ENCODE measurements around the gene SNX13. TPM values are rescaled to one million over a fixed set of nuclear protein-coding genes. Genes with fewer than 3 reads are reported as not detected.

Gene SNX13
- total RNA-seq, 1 experiment from 2014 or later: 29.0 TPM

DNA sequence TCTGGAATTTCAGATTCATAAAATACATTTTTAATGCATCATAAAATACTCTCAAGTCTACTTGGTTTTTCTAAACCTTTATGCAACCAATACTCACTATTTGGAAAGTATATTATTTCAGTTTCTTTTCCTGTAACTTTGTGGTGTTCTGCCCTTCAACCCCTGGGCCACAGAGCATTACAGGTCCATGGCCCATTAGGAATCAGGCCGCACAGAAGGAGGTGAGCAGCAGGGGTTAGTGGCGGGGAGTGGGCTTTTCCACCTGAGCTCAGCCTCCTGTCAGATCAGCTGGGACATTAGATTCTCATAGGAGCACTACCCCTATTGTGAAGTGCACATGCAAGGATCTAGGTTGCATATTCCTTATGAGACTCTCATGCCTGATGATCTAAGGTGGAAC is 9.7 kb downstream of the SNX13 start:
- no peak overlapping the region for H3K56ac ChIP-seq (ENCODE audit: insufficient read length, low read depth, low read length)
- H3K23ac ChIP-seq (ENCODE audit: insufficient read length, low read depth, low read length): no peak overlapping the region
- H2BK15ac ChIP-seq (ENCODE audit: low read depth, low read length): no peak overlapping the region
- Mint-ChIP-seq H3K27me3 (ENCODE audit: low read depth) (no peaks in the 10 kb centered on the region), H3K36me3 (ENCODE audit: insufficient read depth in 1 of 3, low read depth in 3 of 3) (no peaks in the 10 kb centered on the region), H3K4me3 (no peak overlapping the region), H3K27ac (no peak overlapping the region; a peak in 1 of 7 replicates), H3K9me3 (no peaks in the 10 kb centered on the region), H3K4me1 (peaks cover 18 to 31% of the 10 kb centered on the region in 2 experiments)
- H3K4ac ChIP-seq (ENCODE audit: low read depth, low read length): no peak overlapping the region
- no peak overlapping the region for H2AFZ ChIP-seq (ENCODE audit: low read length)
- H4K91ac ChIP-seq (ENCODE audit: insufficient read length, low read depth, low read length): no peak overlapping the region
- no CpG with 5 or more reads among the region's 2 CpGs for WGBS (ENCODE audit: extremely low coverage, insufficient read length, low lambda C conversion rate)
- no peaks in the 10 kb centered on the region for H3K27me3 ChIP-seq (ENCODE audit: insufficient read depth, low read length)
- H3K79me2 ChIP-seq (ENCODE audit: insufficient read depth, low read length): peaks cover 7% of the 10 kb centered on the region; the same call in 1 of the 2 replicates
- no peak overlapping the region for H4K8ac ChIP-seq (replicated peaks; ENCODE audit: insufficient read length, low read depth, low read length)
- no peaks in the 10 kb centered on the region for H4K20me1 ChIP-seq (ENCODE audit: control insufficient read depth, insufficient read depth, insufficient read length)
- no peaks in the 10 kb centered on the region; the same call in 1 of the 2 replicates for H3K4me1 ChIP-seq (ENCODE audit: insufficient read depth, low read length)
- no peaks in the 10 kb centered on the region for H3K79me1 ChIP-seq (ENCODE audit: insufficient read depth, low read depth, low read length, poor library complexity, severe bottlenecking)
- TF ChIP-seq, protein P1, sequence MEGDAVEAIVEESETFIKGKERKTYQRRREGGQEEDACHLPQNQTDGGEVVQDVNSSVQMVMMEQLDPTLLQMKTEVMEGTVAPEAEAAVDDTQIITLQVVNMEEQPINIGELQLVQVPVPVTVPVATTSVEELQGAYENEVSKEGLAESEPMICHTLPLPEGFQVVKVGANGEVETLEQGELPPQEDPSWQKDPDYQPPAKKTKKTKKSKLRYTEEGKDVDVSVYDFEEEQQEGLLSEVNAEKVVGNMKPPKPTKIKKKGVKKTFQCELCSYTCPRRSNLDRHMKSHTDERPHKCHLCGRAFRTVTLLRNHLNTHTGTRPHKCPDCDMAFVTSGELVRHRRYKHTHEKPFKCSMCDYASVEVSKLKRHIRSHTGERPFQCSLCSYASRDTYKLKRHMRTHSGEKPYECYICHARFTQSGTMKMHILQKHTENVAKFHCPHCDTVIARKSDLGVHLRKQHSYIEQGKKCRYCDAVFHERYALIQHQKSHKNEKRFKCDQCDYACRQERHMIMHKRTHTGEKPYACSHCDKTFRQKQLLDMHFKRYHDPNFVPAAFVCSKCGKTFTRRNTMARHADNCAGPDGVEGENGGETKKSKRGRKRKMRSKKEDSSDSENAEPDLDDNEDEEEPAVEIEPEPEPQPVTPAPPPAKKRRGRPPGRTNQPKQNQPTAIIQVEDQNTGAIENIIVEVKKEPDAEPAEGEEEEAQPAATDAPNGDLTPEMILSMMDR (conservative IDR thresholded peaks at IDR 0.05): no peak
- no peak overlapping the region for H3K4me2 ChIP-seq (ENCODE audit: insufficient read depth, insufficient read length, low read length)
- no peak overlapping the region for H2BK120ac ChIP-seq (ENCODE audit: low read depth, low read length, poor library complexity, severe bottlenecking)
- no peak overlapping the region for H3K9ac ChIP-seq (ENCODE audit: extremely low read depth, insufficient read length, low read length)
- H2AK5ac ChIP-seq (ENCODE audit: insufficient read length, low read length): no peak overlapping the region
- no peaks in the 10 kb centered on the region for H3K9me3 ChIP-seq (ENCODE audit: control insufficient read depth, low read depth, low read length)
- H2BK5ac ChIP-seq (ENCODE audit: insufficient read length, low read length): no peak overlapping the region
- no peak overlapping the region for H2BK20ac ChIP-seq (ENCODE audit: low read depth, low read length, poor library complexity, severe bottlenecking)
- no peak overlapping the region for H3K27ac ChIP-seq (ENCODE audit: insufficient read length, low read depth, low read length)
- no peak overlapping the region for H3K18ac ChIP-seq (ENCODE audit: insufficient read length, low read depth, low read length)
- no peak overlapping the region for H3T11ph ChIP-seq (ENCODE audit: low read length)
- no peak overlapping the region for H2BK12ac ChIP-seq (ENCODE audit: insufficient read length, low read depth, low read length)
- H4K5ac ChIP-seq (ENCODE audit: insufficient read length, low read depth, low read length): no peak overlapping the region
- no peak overlapping the region for H3K14ac ChIP-seq (ENCODE audit: insufficient read depth, low read length)
- H3K23me2 ChIP-seq (ENCODE audit: insufficient read length, low read depth, low read length, poor library complexity, severe bottlenecking): no peaks in the 10 kb centered on the region
- DNase-seq: no peak
